ENCODE results near the gene SEC61G. TPM values are rescaled to one million over a fixed set of nuclear protein-coding genes. Genes with fewer than 3 reads are reported as not detected.

Gene SEC61G
- total and polyA plus RNA-seq, 10 of the 15 experiments (the other 5 are each of a cell fraction or from before 2014, with no cell fraction given), result 163 to 809 (median 346) TPM

GRCh38 chr7:54704851-54705250 is 54.2 kb downstream of the SEC61G start (continued):
- TF ChIP-seq ASH2L (IDR thresholded peaks at IDR 0.05; ENCODE audit: borderline replicate concordance, low read depth), result no peak
- TF ChIP-seq CEBPZ (IDR thresholded peaks at IDR 0.05; ENCODE audit: low read depth, low read length), result no peak
- TF ChIP-seq CHD2 (IDR thresholded peaks at IDR 0.05; ENCODE audit: borderline replicate concordance, low read depth, low read length), result no peak
- no peak for TF ChIP-seq GATAD2B (conservative IDR thresholded peaks at IDR 0.05; ENCODE audit: low read depth)
- no peak for TF ChIP-seq BCL3 (IDR thresholded peaks at IDR 0.05; ENCODE audit: borderline replicate concordance, insufficient read depth, low read depth, low read length, poor library complexity, severe bottlenecking)
- no peak for TF ChIP-seq DPF2 (IDR thresholded peaks at IDR 0.05)

Other genes with a start within 250 kb of the SEC61G start
- not detected in 2 replicates for gene VSTM2A, start 216.8 kb downstream of the SEC61G start, total RNA-seq (2014; rRNA removed)
- not detected in 2 replicates for gene VSTM2A, start 216.8 kb downstream of the SEC61G start, total RNA-seq (2014; rRNA removed; fragmentation: Illumina TruSeq; extraction: Trizol)
- not detected in 2 replicates for gene VSTM2A, start 216.8 kb downstream of the SEC61G start, total RNA-seq (2021)
- 0.22 TPM in 1 of 2 replicates, not detected in the other for gene VSTM2A, start 216.8 kb downstream of the SEC61G start, polyA plus RNA-seq (2011; rRNA removed)
- gene VSTM2A, start 216.8 kb downstream of the SEC61G start, polyA plus RNA-seq (2014; fragmentation: Illumina TruSeq; extraction: Trizol), result not detected in 2 replicates
- gene VSTM2A, start 216.8 kb downstream of the SEC61G start, polyA plus RNA-seq (2014; fragmentation: Nextera tagmentation; extraction: Ambion mirVana), result not detected
- gene VSTM2A, start 216.8 kb downstream of the SEC61G start, polyA plus RNA-seq (2014; rRNA removed), result not detected in 2 replicates
- gene VSTM2A, start 216.8 kb downstream of the SEC61G start, polyA plus RNA-seq (2016; fragmentation: Nextera tagmentation; extraction: Ambion mirVana), result not detected